K562 (cell line): ENCODE data around the gene ACOT7.

Experiments
- POLR2A ChIP-seq: fragments of 450-650 bp; conservative IDR thresholded peaks from 2 replicates; pipeline ENCODE4 v1.6.1; 2016
- PRPF4 ChIP-seq: fragments of 200-400 bp; formaldehyde crosslinking; IDR thresholded peaks from one replicate; pipeline ENCODE4 v1.6.1; 2017; ENCODE audit warnings: low read length, low read depth, mild to moderate bottlenecking; ENCODE audit not compliant: insufficient read depth, poor library complexity, severe bottlenecking
- ZNF57 ChIP-seq: fragments of 450-650 bp; formaldehyde crosslinking; IDR thresholded peaks from 2 replicates; pipeline ENCODE4 v1.4.0; 2020; ENCODE audit warnings: mild to moderate bottlenecking, moderate library complexity

DNA sequence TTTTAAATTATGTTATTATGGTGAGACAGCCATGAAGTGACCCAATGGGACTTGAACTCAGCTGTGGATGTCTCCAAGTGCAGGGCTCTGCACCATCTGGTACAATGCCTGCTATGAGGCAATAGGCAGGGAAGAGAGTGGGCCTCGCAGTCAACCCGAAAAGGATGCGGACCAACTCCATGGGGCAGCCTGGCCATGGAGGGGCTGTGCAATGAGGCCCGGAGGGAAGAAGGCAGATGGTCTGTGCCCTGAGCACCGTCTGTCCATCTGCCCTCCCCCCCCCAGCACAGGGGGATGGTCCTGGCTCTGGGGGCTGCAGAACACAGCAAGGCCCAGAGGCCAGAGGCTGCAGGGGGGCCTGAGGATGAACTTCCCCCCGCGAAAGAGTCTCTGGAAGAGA, 48.0 kb upstream of the ACOT7 start:
- TF ChIP-seq PRPF4, result no peak
- TF ChIP-seq POLR2A, result no peak
- no peak for TF ChIP-seq ZNF57 (CRISPR knock-in tag)
